H1 (cell line): Measurements from ENCODE around the gene RIN3. TPM values are rescaled to one million over a fixed set of nuclear protein-coding genes. Genes with fewer than 3 reads are reported as not detected.
A peak's percentile ranks its signal among the peaks of the same experiment; 100 is the strongest.

ENCODE experiments used
- CTCF ChIA-PET: fragments of 300-600 bp; sonication (Branson Sonifier 250); formaldehyde crosslinking; loops from one replicate; lab custom pipeline; 2021; ENCODE audit not compliant: partially characterized antibody; lab: Charles Lee
- POLR2A ChIA-PET: fragments of 300-600 bp; sonication (Branson Sonifier 250); formaldehyde crosslinking; loops from one replicate; lab custom pipeline; 2021; ENCODE audit warnings: inconsistent platforms; ENCODE audit not compliant: partially characterized antibody; lab: Charles Lee
- DNase-seq, 2 experiments: peaks; one replicate each; pipeline versions ENCODE4 v3.0.0 to v3.0.0-alpha.2; 2010 to 2022; ENCODE audit warnings: low spot score in 2 of 2, low read depth in 1 of 2, mixed read lengths in 1 of 2
- FAIRE-seq: peaks from 2 replicates; lab custom pipeline; 2011; peaks lifted over from hg19 to GRCh38; lab: Jason Lieb, UNC
- H2AFZ ChIP-seq: 2 replicates; pipeline ENCODE4 v1.8.1; 2012; ENCODE audit warnings: low read length, inconsistent platforms
- H2AK5ac ChIP-seq: 2 replicates; pipeline ENCODE4 v1.6.1; 2013; ENCODE audit warnings: low read depth, low read length
- H2BK120ac ChIP-seq: replicated peaks from 2 replicates; pipeline ENCODE3; 2013; ENCODE audit warnings: low read depth, low read length, inconsistent platforms
- H2BK12ac ChIP-seq: 2 replicates; pipeline ENCODE4 v1.6.1; 2013; ENCODE audit warnings: low read depth, low read length
- H2BK15ac ChIP-seq: 2 replicates; pipeline ENCODE4 v1.6.1; 2013; ENCODE audit warnings: low read length
- H2BK20ac ChIP-seq: 2 replicates; pipeline ENCODE4 v1.6.1; 2013; ENCODE audit warnings: low read length
- H2BK5ac ChIP-seq: 2 replicates; pipeline ENCODE4 v1.6.1; 2013; ENCODE audit warnings: low read depth, low read length
- H3K14ac ChIP-seq: 2 replicates; pipeline ENCODE4 v1.6.1; 2013; ENCODE audit warnings: inconsistent platforms; ENCODE audit not compliant: insufficient read length
- H3K18ac ChIP-seq: 2 replicates; pipeline ENCODE4 v1.6.1; 2013; ENCODE audit warnings: low read length; ENCODE audit errors: extremely low read depth
- H3K23ac ChIP-seq: 2 replicates; pipeline ENCODE4 v1.6.1; 2013; ENCODE audit warnings: inconsistent platforms; ENCODE audit not compliant: insufficient read length
- H3K23me2 ChIP-seq: 2 replicates; pipeline ENCODE4 v1.6.1; 2013; ENCODE audit warnings: low read depth, low read length
- H3K27ac ChIP-seq: 2 replicates; pipeline ENCODE4 v1.6.1; 2011; ENCODE audit warnings: low read depth, low read length, inconsistent platforms
- H3K27me3 ChIP-seq, 4 experiments: replicated peaks in 1 of 4; 1 replicate in 1 of 4; 2 replicates in 3 of 4; pipeline versions ENCODE4 v1.6.1 to v1.8.1; 2011 to 2013; ENCODE audit warnings: low read length in 3 of 4, mild to moderate bottlenecking in 3 of 4, inconsistent platforms in 2 of 4, mixed read lengths in 2 of 4, moderate library complexity in 1 of 4; ENCODE audit not compliant: control insufficient read depth in 3 of 4, insufficient read depth in 3 of 4; ENCODE audit errors: extremely low read depth in 1 of 4
- H3K36me3 ChIP-seq, 4 experiments: 2 replicates each; pipeline versions ENCODE4 v1.6.1 to v1.8.1; 2011 to 2013; ENCODE audit warnings: mild to moderate bottlenecking in 4 of 4, low read length in 3 of 4, moderate library complexity in 2 of 4, control low read depth in 1 of 4, inconsistent platforms in 1 of 4; ENCODE audit not compliant: insufficient read depth in 4 of 4, control insufficient read depth in 2 of 4
- H3K4ac ChIP-seq: replicated peaks from 2 replicates; pipeline ENCODE3; 2013; ENCODE audit warnings: low read length, low read depth, mixed read lengths, inconsistent platforms; ENCODE audit not compliant: insufficient read length
- H3K4me1 ChIP-seq, 4 experiments: replicated peaks in 1 of 4; 1 replicate in 1 of 4; 2 replicates in 3 of 4; pipeline versions ENCODE4 v1.6.1 to v1.8.1; 2011 to 2013; ENCODE audit warnings: low read length in 3 of 4, inconsistent platforms in 2 of 4, mixed read lengths in 1 of 4; ENCODE audit not compliant: insufficient read depth in 4 of 4, control insufficient read depth in 3 of 4
- H3K4me2 ChIP-seq, 2 experiments: 2 replicates each; pipeline versions ENCODE4 v1.6.1 to v1.8.1; 2011 to 2013; ENCODE audit warnings: low read depth in 2 of 2, low read length in 2 of 2, control low read depth in 1 of 2, inconsistent platforms in 1 of 2, mild to moderate bottlenecking in 1 of 2; ENCODE audit not compliant: insufficient read depth in 1 of 2
- H3K4me3 ChIP-seq, 4 experiments: fragments of 200-600, 300-600 bp in 1 of 4; sonication (generic), shearing (Covaris generic), sonication (Bioruptor Twin) in 1 of 4; 2 replicates each; pipeline versions ENCODE4 v1.5.1 to v1.8.1; 2011 to 2016; ENCODE audit warnings: low read length in 4 of 4, low read depth in 3 of 4, control low read depth in 2 of 4, inconsistent platforms in 2 of 4, mild to moderate bottlenecking in 2 of 4, mixed read lengths in 1 of 4, moderate library complexity in 1 of 4; ENCODE audit not compliant: insufficient read depth in 2 of 4; ENCODE audit errors: extremely low read depth in 1 of 4
- H3K56ac ChIP-seq: replicated peaks from 2 replicates; pipeline ENCODE3; 2013; ENCODE audit warnings: low read depth, mild to moderate bottlenecking, mixed read lengths, low read length, inconsistent platforms; ENCODE audit not compliant: insufficient read length
- H3K79me1 ChIP-seq: 2 replicates; pipeline ENCODE4 v1.6.1; 2013; ENCODE audit warnings: low read depth, low read length, control low read depth
- H3K79me2 ChIP-seq, 2 experiments: 2 replicates each; pipeline versions ENCODE4 v1.6.1 to v1.8.1; 2012 to 2013; ENCODE audit warnings: low read length in 2 of 2, mild to moderate bottlenecking in 2 of 2, inconsistent platforms in 1 of 2; ENCODE audit not compliant: insufficient read depth in 2 of 2, control insufficient read depth in 1 of 2
- H3K9ac ChIP-seq, 4 experiments: replicated peaks in 1 of 4; 1 replicate in 1 of 4; 2 replicates in 3 of 4; pipeline versions ENCODE4 v1.6.1 to v1.8.1; 2011 to 2013; ENCODE audit warnings: low read depth in 3 of 4, low read length in 3 of 4, control low read depth in 2 of 4, mild to moderate bottlenecking in 2 of 4, moderate library complexity in 2 of 4, inconsistent platforms in 1 of 4; ENCODE audit errors: extremely low read depth in 1 of 4
- H3K9me3 ChIP-seq, 2 experiments: 2 replicates each; pipeline versions ENCODE4 v1.6.1 to v1.8.1; 2012 to 2013; ENCODE audit warnings: mild to moderate bottlenecking in 2 of 2, moderate library complexity in 2 of 2, control low read depth in 1 of 2, inconsistent platforms in 1 of 2, low read depth in 1 of 2, low read length in 1 of 2, mixed read lengths in 1 of 2; ENCODE audit not compliant: insufficient read depth in 2 of 2
- H4K20me1 ChIP-seq, 2 experiments: replicated peaks in 1 of 2; 2 replicates each; pipeline versions ENCODE3 to v1.8.1; 2011 to 2013; ENCODE audit warnings: inconsistent platforms in 2 of 2, low read length in 2 of 2, mild to moderate bottlenecking in 1 of 2; ENCODE audit not compliant: insufficient read depth in 2 of 2, control insufficient read depth in 1 of 2
- H4K5ac ChIP-seq: 2 replicates; pipeline ENCODE4 v1.6.1; 2013; ENCODE audit warnings: low read length, low read depth, mixed read lengths, inconsistent platforms; ENCODE audit not compliant: insufficient read length
- H4K8ac ChIP-seq: 2 replicates; pipeline ENCODE4 v1.8.0; 2013; ENCODE audit warnings: mild to moderate bottlenecking, moderate library complexity, low read length, inconsistent platforms; ENCODE audit not compliant: insufficient read depth; ENCODE audit errors: extremely low read depth
- H4K91ac ChIP-seq: replicated peaks from 2 replicates; pipeline ENCODE3; 2013; ENCODE audit warnings: low read length, mixed read lengths, inconsistent platforms; ENCODE audit not compliant: insufficient read length
- ASH2L ChIP-seq: fragments of 200-600, 300-600 bp; sonication (generic); IDR thresholded peaks from one replicate; pipeline ENCODE4 v1.7.1; 2017; ENCODE audit warnings: low read length
- CTBP2 ChIP-seq: IDR thresholded peaks from 2 replicates; pipeline ENCODE4 v1.7.0; 2011; ENCODE audit warnings: borderline replicate concordance, mild to moderate bottlenecking, moderate library complexity, mixed read lengths, low read length; ENCODE audit not compliant: insufficient read depth, insufficient read length
- KDM5A ChIP-seq: fragments of 200-600 bp; IDR thresholded peaks from 2 replicates; pipeline ENCODE4 v1.7.1; 2012; ENCODE audit warnings: mild to moderate bottlenecking, low read length, inconsistent platforms, mixed read lengths
- PHF8 ChIP-seq: fragments of 200-600 bp; sonication (generic); conservative IDR thresholded peaks from 2 replicates; pipeline ENCODE4 v1.7.1; 2012; ENCODE audit warnings: low read depth, mild to moderate bottlenecking, inconsistent platforms, low read length, moderate library complexity
- SIX5 ChIP-seq: IDR thresholded peaks from 2 replicates; pipeline ENCODE4 v1.6.1; 2011; ENCODE audit warnings: mild to moderate bottlenecking, low read depth, low read length
- SUZ12 ChIP-seq: fragments of 200-600 bp; sonication (generic); IDR thresholded peaks from 2 replicates; pipeline ENCODE4 v1.6.1; 2012; ENCODE audit warnings: mild to moderate bottlenecking, inconsistent platforms, low read length, moderate library complexity, mixed read lengths
- TCF12 ChIP-seq: IDR thresholded peaks from 2 replicates; pipeline ENCODE4 v1.6.1; 2011; ENCODE audit warnings: low read depth, mild to moderate bottlenecking, low read length
- WGBS, 2 experiments: shearing (Covaris generic) in 1 of 2; methylation state at CpG; one replicate each; pipeline versions ENCODE4 v1.1.6 to v1.1.7; 2013 to 2015; ENCODE audit warnings: low lambda C conversion rate in 2 of 2, mixed read lengths in 2 of 2, inconsistent platforms in 1 of 2, low coverage in 1 of 2, missing lambda C conversion rate in 1 of 2; ENCODE audit not compliant: insufficient replicate concordance in 2 of 2, insufficient coverage in 1 of 2, insufficient read length in 1 of 2; ENCODE audit errors: extremely low coverage in 1 of 2, missing lambda C conversion rate in 1 of 2; 5-methylcytosine and 5-hydroxymethylcytosine counted together
- polyA plus RNA-seq, 7 experiments: library from polyadenylated mRNA; depleted of rRNA in 3 of 7; stranded (reverse) in 5 of 7; unstranded in 2 of 7; fragments of >200 nt in 5 of 7; fragments of 200-250 nt in 2 of 7; gene quantifications; 1 replicate in 5 of 7; 2 replicates in 1 of 7; 4 replicates in 1 of 7; pipeline versions ENCODE4 v1.2.1 to v1.2.3, GENCODE V29; 2011 to 2013; ENCODE audit warnings: missing spikeins in 2 of 7, mixed read lengths in 2 of 7
- total RNA-seq: library from RNA; stranded (reverse); fragmentation: NEBNext Ultra II Directional; extraction: Animal tissue kit (Norgen Biotek cat#: 25700); gene quantifications from 2 replicates; pipeline ENCODE4 v1.2.1, GENCODE V29; 2021
- TF ChIP-seq, protein P1 (sequence below): IDR thresholded peaks from 2 replicates; pipeline ENCODE4 v1.6.1; 2011; ENCODE audit warnings: low read depth, mild to moderate bottlenecking, low read length; ENCODE audit not compliant: insufficient read depth

RIN3 gene
- total and polyA plus RNA-seq, 2 of the 8 experiments (the other 6 are each of a cell fraction or from before 2014, with no cell fraction given), result 0.59 to 1.5 TPM

- Histone ChIP-seq H2BK5ac (no peak overlapping the region), H2BK120ac (no peak overlapping the region), H3K9me3 (no peaks in the 10 kb centered on the region; a peak in 1 of 4 replicates), H3K56ac (no peak overlapping the region), H4K20me1 (no peaks in the 10 kb centered on the region), H4K91ac (no peak overlapping the region), H2AK5ac (no peak overlapping the region), H3K23me2 (no peaks in the 10 kb centered on the region), H3K27me3 (no peaks in the 10 kb centered on the region), H2BK12ac (no peak overlapping the region), H3K4me2 (no peak overlapping the region), H3K9ac (no peak overlapping the region), H3K4ac (no peak overlapping the region), H3K4me3 (no peak overlapping the region), H3K79me2 (no peaks in the 10 kb centered on the region), H4K5ac (no peak overlapping the region), H3K23ac (no peak overlapping the region), H3K18ac (no peak overlapping the region), H3K79me1 (no peaks in the 10 kb centered on the region; the same call in 1 of the 2 replicates), H3K14ac (no peak overlapping the region), H4K8ac (no peak overlapping the region), H2BK20ac (no peak overlapping the region), H2BK15ac (peak overlapping the region; percentile 46; the same call in 1 of the 2 replicates), H3K27ac (no peak overlapping the region), H3K4me1 (peaks cover 5 to 14% (median 12%) of the 10 kb centered on the region in 4 experiments; a peak in 6 of 7 replicates), H3K36me3 (no peaks in the 10 kb centered on the region), H2AFZ (no peak overlapping the region)
- peak in 1 of 2 experiments; percentile 26 for DNase-seq
- ChIA-PET POLR2A (no interaction called here), CTCF (interaction anchor here (0.8 to 1.5 kb wide), 6 partner anchors 9 to 167 kb away, joined by 3 to 5 read pairs (median 3); no protein-coding TSS in a partner anchor)
- WGBS, 2 experiments, result 89% methylated on average over 3 of the region's 3 CpGs; no CpG with 5 or more reads in 1 of the 2 experiments
- FAIRE-seq, result no peak
- TF ChIP-seq ASH2L, result no peak
- TF ChIP-seq PHF8, result no peak
- TF ChIP-seq, protein P1, sequence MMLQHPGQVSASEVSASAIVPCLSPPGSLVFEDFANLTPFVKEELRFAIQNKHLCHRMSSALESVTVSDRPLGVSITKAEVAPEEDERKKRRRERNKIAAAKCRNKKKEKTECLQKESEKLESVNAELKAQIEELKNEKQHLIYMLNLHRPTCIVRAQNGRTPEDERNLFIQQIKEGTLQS, result no peak
- no peak for TF ChIP-seq SUZ12
- no peak for TF ChIP-seq CTBP2
- no peak for TF ChIP-seq TCF12
- TF ChIP-seq SIX5, result no peak
- no peak for TF ChIP-seq KDM5A
Observed at GRCh38 chr14:92473969-92474535, 39.5 kb upstream of the RIN3 start.
